OCI-LY7 (cell line): ENCODE measurements around the gene NTRK1. TPM values are rescaled to one million over a fixed set of nuclear protein-coding genes. Genes with fewer than 3 reads are reported as not detected.

Source experiments
- BruUV-seq: library from RNA; stranded (reverse); fragments of 400-500 nt; replicated peaks from 2 replicates; lab custom pipeline; 2021; lab: Mats Ljungman, UMichigan
- CTCF ChIA-PET: fragments of 300-600 bp; sonication (Branson Sonifier 250); formaldehyde crosslinking; loops from one replicate; lab custom pipeline; 2022; ENCODE audit warnings: antibody characterized with exemption; ENCODE audit not compliant: unreplicated experiment; lab: Charles Lee
- POLR2A ChIA-PET: fragments of 300-600 bp; sonication (Branson Sonifier 250); formaldehyde crosslinking; loops from one replicate; lab custom pipeline; 2022; ENCODE audit warnings: antibody characterized with exemption; lab: Charles Lee
- DNase-seq: peaks from one replicate; pipeline ENCODE4 v3.0.0-alpha.2; 2015; ENCODE audit warnings: low spot score
- H2AFZ ChIP-seq: fragments of 200-600 bp; sonication (generic), shearing (Covaris generic); 2 replicates; pipeline ENCODE4 v1.6.1; 2014; ENCODE audit warnings: mild to moderate bottlenecking, antibody characterized with exemption, low read length, moderate library complexity
- H3K27ac ChIP-seq: fragments of 200-600 bp; sonication (generic); 2 replicates; pipeline ENCODE4 v1.5.1; 2014; ENCODE audit warnings: mixed run types, low read depth, mild to moderate bottlenecking, moderate library complexity, low read length, inconsistent platforms; ENCODE audit not compliant: poor library complexity, severe bottlenecking
- H3K36me3 ChIP-seq: fragments of 200-600 bp; sonication (generic); 2 replicates; pipeline ENCODE4 v1.6.1; 2014; ENCODE audit warnings: mild to moderate bottlenecking, antibody characterized with exemption, low read length, moderate library complexity, mixed read lengths; ENCODE audit not compliant: insufficient read depth
- H3K4me1 ChIP-seq: fragments of 200-600 bp; sonication (generic); 2 replicates; pipeline ENCODE4 v1.5.1; 2014; ENCODE audit warnings: mild to moderate bottlenecking, low read length; ENCODE audit not compliant: insufficient read depth, poor library complexity, severe bottlenecking
- H3K4me2 ChIP-seq: fragments of 200-600 bp; sonication (generic); 2 replicates; pipeline ENCODE4 v1.6.1; 2014; ENCODE audit warnings: mild to moderate bottlenecking, low read length
- H3K4me3 ChIP-seq: fragments of 200-600 bp; sonication (generic); 2 replicates; pipeline ENCODE4 v1.5.1; 2014; ENCODE audit warnings: mild to moderate bottlenecking, low read depth, low read length; ENCODE audit not compliant: poor library complexity, severe bottlenecking
- H3K79me2 ChIP-seq: fragments of 200-600 bp; sonication (generic); 2 replicates; pipeline ENCODE4 v1.6.1; 2016; ENCODE audit warnings: low read depth, mild to moderate bottlenecking, low read length, moderate library complexity, mixed read lengths; ENCODE audit not compliant: insufficient read depth
- H3K9me2 ChIP-seq: fragments of 200-600 bp; sonication (generic); 2 replicates; pipeline ENCODE4 v1.6.1; 2016; ENCODE audit warnings: mild to moderate bottlenecking, low read length, mixed read lengths; ENCODE audit not compliant: insufficient read depth
- H3K9me3 ChIP-seq: fragments of 200-600 bp; sonication (generic); 2 replicates; pipeline ENCODE4 v1.6.1; 2014; ENCODE audit warnings: mild to moderate bottlenecking, mixed run types, low read length, mixed read lengths
- H4K20me1 ChIP-seq: fragments of 200-600 bp; sonication (generic); 2 replicates; pipeline ENCODE4 v1.6.1; 2014; ENCODE audit warnings: mild to moderate bottlenecking, antibody characterized with exemption, low read length, moderate library complexity, mixed read lengths; ENCODE audit not compliant: insufficient read depth
- CTCF ChIP-seq: fragments of 200-600 bp; sonication (generic); conservative IDR thresholded peaks from 2 replicates; pipeline ENCODE4 v1.5.1; 2014; ENCODE audit warnings: mild to moderate bottlenecking, antibody characterized with exemption, low read length, moderate library complexity, mixed read lengths
- EZH2phosphoT487 ChIP-seq: fragments of 200-600 bp; sonication (generic); IDR thresholded peaks from 2 replicates; pipeline ENCODE4 v1.6.1; 2018; ENCODE audit warnings: low read depth, borderline replicate concordance, mild to moderate bottlenecking, mixed run types, antibody characterized with exemption, low read length, moderate library complexity, mixed read lengths
- intact Hi-C: fragments of 100-400 bp; cut with micrococcal nuclease; formaldehyde crosslinking; loops from one replicate; pipeline ENCODE4 v1.10.0; 2022; ENCODE audit not compliant: unreplicated experiment
- total RNA-seq, 2 experiments: library from RNA; depleted of rRNA in 1 of 2; stranded (reverse); fragments of >200 nt in 1 of 2; shearing (Covaris generic) in 1 of 2; gene quantifications; 2 replicates each; pipeline ENCODE4 v1.2.3, GENCODE V29; 2014 to 2022

Gene NTRK1
- total RNA-seq, 2 experiments from 2014 or later: not detected

GRCh38 chr1:156847591-156848460 is 12.8 kb upstream of the NTRK1 start:
- TF ChIP-seq EZH2phosphoT487 (no peak), CTCF (no peak)
- BruUV-seq: no TSS peak
- ChIA-PET CTCF (no interaction called here), POLR2A (no interaction called here)
- Histone ChIP-seq H3K4me2 (no peak overlapping the region), H3K4me3 (no peak overlapping the region), H3K79me2 (no peaks in the 10 kb centered on the region), H2AFZ (no peak overlapping the region), H4K20me1 (no peaks in the 10 kb centered on the region), H3K27ac (no peak overlapping the region), H3K9me3 (no peaks in the 10 kb centered on the region), H3K9me2 (no peaks in the 10 kb centered on the region), H3K4me1 (no peaks in the 10 kb centered on the region), H3K36me3 (no peaks in the 10 kb centered on the region)
- intact Hi-C loops: no loop called here
- DNase-seq: no peak

GRCh38 chr1:156848461-156849150 is 12.1 kb upstream of the NTRK1 start:
- Histone ChIP-seq H3K27ac (no peak overlapping the region), H3K4me2 (no peak overlapping the region), H3K4me3 (no peak overlapping the region), H3K79me2 (no peaks in the 10 kb centered on the region), H3K36me3 (no peaks in the 10 kb centered on the region), H3K9me3 (no peaks in the 10 kb centered on the region), H4K20me1 (no peaks in the 10 kb centered on the region), H2AFZ (no peak overlapping the region), H3K9me2 (no peaks in the 10 kb centered on the region), H3K4me1 (no peaks in the 10 kb centered on the region)
- TF ChIP-seq EZH2phosphoT487: no peak
- TF ChIP-seq CTCF: no peak
- ChIA-PET CTCF (no interaction called here), POLR2A (interaction anchor here (0.6 kb wide), 1 partner anchor 38 kb away, joined by 6 read pairs; no protein-coding TSS in a partner anchor)
- no TSS peak for BruUV-seq
- no peak for DNase-seq
- intact Hi-C loops: no loop called here
